ENCODE measurements around the gene PNPLA2.

Gene PNPLA2

GRCh38 chr11:798093-798713, 20.5 kb upstream of the PNPLA2 start, which contains the start of gene SLC25A22:
Gene SLC25A22 (minus strand): TSS chr11:798281. CDS start chr11:795006, 3,275 bp downstream.
- DNase-seq (ENCODE audit: low spot score): peak; percentile 84

GRCh38 chr11:799641-800316, 18.9 kb upstream of the PNPLA2 start:
- no peak for DNase-seq (ENCODE audit: low spot score)

GRCh38 chr11:800473-800872, 18.2 kb upstream of the PNPLA2 start:
- no peak for DNase-seq (ENCODE audit: low spot score)

DNA sequence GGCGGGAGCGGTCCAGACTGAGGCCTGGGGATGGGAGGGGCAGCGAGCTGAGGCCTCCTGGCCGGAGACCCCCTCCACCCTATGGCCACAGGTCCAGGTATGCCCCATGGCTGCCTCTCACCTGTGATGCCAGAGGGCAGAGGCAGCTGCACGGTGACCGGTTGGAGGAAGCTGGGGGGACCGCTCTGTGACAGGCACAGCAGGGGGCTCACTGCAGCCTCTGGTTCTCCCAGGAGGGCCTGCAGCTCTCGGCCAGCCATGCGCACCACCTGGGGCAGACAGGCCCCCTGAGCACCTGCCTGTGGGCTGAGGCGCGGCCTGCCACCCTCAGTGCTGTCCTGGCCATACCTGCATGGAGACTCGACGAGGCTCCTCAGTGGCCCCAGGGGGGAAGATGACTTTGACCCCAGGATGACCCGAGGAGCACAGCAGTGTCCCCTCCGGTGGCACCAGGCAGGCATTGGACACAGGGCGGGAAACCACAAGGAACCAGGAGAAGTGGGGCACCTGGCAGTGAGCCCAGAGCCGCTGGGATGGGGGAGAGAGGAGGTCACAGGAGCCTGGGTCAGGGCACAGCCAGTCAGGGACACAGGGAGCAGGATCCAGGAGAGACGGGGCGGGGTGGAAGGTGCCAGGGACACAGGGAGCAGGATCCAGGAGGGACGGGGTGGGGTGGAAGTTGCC, 17.5 kb upstream of the PNPLA2 start:
- DNase-seq (ENCODE audit: low spot score): no peak

GRCh38 chr11:802018-802617, 16.6 kb upstream of the PNPLA2 start:
- no peak for DNase-seq (ENCODE audit: low spot score)

- no peak for DNase-seq (ENCODE audit: low spot score)
Measured at GRCh38 chr11:802693-803466, 15.8 kb upstream of the PNPLA2 start.

DNA sequence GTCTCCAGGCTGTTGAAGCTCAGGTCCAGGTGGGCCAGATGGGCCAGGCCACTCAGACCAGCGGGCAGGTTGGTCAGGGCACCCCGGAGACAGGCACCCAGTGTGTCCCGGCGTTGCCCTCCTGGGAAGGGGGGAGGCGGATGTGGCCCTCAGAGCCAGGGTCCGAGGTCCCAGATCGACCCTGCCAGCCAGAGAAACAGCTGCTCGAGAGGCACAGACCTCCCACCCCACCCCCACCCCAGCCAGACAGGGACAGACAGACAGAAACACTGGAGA, 15.3 kb upstream of the PNPLA2 start:
- no peak for DNase-seq (ENCODE audit: low spot score)

DNA sequence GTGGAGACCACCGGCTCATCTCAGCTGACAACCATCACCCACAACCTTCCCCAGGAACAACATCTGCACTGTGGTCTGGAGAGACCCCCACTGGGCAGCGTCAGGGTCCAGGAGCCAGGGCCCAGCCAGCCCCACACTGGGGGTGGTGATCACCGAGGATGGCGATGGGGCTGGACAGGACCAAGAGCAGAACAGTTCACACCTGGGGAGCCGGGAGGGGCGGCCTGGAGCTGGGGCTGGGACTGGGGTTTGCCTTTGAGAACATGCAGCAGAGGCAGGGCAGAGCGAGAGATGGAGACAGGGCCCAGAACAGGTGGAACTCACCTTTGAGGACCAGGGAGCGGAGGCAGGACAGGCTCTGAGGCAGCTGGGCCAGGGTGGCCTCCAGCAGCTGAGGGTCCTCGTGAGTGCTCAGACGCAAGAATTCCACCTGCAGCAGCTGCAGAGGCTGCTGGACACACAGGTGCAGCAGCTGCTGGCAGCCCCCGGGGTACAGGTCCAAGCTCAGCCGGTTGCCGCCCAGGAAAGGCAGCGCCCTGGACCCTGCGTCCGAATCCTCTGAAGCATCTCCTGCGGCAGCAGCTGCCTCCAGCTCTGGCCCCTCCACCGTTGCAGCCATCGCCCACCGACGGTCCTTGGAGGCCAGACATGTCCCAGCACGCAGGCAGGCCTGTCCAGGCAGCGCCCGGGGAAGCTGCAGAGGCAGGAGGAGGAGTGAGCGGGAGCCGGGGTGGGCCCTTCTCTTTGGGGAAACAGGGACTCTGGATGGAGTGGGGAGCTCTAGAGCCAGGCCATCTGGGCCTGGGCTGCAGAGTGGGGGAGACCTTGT, 14.7 kb upstream of the PNPLA2 start:
- no peak for DNase-seq (ENCODE audit: low spot score)

DNA sequence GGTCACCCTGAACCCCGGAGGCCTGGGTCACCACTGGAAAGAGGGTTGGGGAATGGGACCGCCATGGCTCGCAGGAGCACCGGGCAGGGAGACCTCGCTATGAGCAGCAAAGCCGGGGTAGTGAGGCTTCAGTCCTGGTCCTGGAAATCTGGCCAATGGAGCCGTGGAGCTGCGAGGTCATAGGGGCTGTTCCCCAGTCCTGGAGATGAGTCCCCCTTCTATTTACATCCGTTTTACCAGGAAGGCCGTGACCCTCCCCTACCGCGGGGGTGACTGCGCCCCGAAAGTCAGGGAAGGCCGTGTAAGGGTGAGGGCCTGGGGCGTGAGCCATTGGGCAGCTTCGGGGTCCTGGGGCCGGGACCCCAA, 14.1 kb upstream of the PNPLA2 start:
- DNase-seq (ENCODE audit: low spot score): no peak

DNA sequence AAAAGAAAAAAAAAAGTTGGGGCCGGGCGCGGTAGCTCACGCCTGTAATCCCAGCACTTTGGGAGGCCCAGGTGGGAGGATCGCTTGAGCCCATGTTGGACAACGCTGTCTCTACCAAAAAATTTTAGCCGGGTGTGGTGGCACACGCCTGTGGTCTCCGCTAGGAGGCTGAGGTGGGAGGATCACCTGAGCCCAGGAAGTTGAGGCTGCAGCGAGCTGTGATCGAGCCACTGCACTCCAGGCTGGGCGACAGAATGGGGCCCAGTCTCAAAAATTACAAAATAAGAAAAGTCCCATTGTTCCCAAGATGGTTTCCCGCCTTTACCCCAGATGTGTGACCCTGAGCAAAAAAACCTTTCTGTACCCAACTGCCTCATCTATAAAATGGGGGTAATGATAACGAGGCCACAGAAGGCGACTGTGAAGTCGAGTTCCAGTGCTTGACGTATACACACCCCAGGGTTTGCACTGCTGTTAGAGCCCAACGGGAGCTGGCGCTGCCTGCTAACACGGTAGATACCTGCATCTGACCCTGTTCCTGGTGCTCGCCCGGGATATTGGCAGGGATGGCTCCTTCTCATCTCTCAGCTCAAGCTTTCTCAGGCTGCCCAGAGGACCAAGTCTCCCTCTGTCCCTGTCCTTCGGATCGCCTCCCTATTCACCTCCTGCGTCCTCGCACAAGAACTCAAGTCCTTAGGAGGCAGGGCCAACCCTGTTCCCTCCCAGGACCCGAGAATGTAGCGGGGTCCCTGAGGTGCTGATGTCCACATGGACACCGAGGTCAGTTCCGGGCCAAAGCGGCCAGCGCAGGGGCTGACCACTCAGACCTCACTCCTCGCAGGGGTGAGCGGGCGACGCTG, 10.1 kb upstream of the PNPLA2 start:
- no peak for DNase-seq (ENCODE audit: low spot score)

DNA sequence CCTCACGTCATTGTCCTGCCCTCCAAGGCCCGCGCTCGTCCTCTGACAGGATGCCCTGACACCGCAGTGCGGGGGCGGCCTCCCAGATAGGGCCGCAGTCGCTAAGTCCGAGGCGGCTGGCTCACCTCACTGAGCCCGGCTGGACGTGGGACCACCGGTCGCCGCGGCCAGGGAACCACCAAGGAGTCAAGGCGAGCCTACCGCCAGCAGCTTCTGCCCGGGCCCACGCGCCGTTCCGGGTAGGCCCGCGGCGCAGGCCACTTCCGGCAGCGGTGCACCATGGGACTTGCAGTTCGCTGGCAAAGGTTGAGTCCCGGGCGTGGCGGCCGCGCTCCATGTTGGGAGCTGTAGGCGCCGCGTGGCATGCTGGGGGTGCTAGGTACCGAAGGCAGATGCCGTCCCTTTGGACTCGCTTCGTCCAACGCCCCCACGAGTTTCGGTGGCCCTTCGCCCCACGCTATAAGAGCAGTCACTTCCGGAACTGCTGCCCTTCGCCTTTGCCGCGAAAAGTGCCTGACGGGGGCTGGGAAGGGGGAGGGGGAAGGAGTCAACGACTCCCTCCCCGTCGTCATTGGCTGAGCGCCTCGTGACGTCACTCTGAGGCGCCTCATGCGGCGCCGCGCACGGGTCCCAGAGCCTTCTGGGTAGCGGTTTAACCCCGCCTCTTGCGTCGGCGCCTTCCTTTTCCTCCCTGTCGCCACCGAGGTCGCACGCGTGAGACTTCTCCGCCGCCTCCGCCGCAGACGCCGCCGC, 9.3 kb upstream of the PNPLA2 start, which contains the start of gene RPLP2:
Gene RPLP2 (plus strand): TSS at position 681 of the 753 bp plus-strand sequence. CDS start 268 bp downstream, outside the sequence.
- peak; percentile 96 for DNase-seq (ENCODE audit: low spot score)

DNA sequence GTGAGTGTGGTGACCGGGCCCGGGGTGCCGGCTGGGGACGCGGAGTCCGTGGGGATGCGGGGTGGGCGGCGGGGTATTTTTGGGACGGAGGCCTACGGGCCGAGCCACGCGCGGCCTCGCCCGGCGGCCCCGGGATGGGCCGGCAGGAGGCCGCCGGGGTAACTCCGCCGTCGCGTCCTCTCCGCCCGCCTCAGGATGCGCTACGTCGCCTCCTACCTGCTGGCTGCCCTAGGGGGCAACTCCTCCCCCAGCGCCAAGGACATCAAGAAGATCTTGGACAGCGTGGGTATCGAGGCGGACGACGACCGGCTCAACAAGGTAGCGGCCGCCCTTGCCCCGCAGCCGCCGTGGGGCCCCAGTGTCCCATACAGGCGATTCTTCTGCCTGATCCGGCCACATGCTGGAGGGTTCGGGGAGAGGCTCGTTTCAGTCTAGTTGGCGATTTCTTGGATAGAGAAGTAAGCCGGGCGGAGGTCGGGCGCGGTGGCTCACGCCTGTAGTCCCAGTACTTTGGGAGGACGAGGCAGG, 8.6 kb upstream of the PNPLA2 start:
- no peak for DNase-seq (ENCODE audit: low spot score)

DNA sequence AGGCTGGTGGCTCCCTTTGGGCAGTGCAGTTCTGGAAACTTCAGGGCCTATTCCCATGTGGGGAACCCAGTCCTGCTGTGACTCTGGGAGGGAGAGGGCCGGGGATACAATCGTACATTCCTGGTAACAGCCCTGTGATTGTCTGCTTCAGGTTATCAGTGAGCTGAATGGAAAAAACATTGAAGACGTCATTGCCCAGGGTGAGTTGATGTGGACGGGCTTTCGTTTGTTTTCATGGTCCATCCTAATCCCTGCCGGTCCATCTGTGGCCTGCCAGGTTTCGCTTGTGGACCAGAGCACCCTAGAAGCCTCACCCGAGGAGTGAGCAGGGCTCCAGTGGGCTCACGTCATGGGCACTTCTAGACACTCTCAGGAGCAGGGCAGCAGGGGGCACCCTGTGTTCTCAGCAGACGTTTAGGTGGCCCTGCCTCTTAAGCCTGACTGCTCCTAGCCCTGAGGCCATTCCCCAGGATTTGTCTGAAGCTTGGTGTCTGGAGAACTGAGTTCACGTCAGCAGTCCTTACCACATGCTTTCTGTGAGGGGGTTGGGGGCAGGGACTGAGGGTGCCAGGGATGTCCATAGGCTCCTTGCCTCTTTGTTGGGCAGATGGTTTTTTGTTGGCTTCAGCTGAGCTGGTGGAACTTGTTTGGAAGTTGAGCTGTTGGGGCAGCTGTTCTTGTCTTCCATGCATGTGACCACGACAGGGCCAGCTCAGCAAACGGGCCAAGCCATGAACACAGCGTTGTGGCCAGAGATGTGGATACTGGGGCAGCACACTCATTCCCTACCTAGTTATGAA, 7.1 kb upstream of the PNPLA2 start:
- peak; percentile 35 for DNase-seq (ENCODE audit: low spot score)

DNA sequence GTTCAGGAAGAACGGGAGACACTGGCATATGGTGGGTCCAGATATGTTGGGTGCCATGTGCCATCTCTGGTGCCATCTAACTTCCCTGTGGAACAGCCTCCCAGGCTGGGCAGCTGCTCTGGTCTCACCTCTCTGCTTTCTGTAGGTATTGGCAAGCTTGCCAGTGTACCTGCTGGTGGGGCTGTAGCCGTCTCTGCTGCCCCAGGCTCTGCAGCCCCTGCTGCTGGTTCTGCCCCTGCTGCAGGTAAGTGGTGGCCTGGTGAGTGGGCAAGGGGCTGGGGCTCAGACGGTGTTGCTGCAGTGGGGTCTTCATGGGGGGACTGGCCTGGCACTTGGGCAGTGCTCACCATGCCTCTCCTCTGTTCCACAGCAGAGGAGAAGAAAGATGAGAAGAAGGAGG, 6.3 kb upstream of the PNPLA2 start:
- no peak for DNase-seq (ENCODE audit: low spot score)

DNA sequence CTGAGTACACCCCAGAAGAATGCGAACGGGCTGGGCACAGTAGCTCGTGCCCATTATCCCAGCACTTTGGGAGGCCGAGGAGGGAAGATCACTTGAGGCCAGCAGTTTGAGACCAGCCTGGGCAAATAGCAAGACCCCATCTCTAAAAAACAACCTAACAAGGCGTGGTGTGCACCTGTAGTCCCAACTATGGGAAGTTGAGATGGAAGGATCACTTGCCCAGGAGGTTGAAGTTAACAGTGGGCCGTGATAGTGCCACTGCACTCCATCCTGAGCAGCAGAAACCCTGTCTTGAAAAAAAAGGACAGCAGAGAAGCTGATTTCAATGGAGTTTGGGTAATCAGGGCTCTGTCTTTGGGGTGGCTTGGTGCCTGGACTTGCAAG, 5.7 kb upstream of the PNPLA2 start:
- DNase-seq (ENCODE audit: low spot score): no peak

- DNase-seq (ENCODE audit: low spot score): no peak
Measured at GRCh38 chr11:813456-814096, 5.1 kb upstream of the PNPLA2 start.

DNA sequence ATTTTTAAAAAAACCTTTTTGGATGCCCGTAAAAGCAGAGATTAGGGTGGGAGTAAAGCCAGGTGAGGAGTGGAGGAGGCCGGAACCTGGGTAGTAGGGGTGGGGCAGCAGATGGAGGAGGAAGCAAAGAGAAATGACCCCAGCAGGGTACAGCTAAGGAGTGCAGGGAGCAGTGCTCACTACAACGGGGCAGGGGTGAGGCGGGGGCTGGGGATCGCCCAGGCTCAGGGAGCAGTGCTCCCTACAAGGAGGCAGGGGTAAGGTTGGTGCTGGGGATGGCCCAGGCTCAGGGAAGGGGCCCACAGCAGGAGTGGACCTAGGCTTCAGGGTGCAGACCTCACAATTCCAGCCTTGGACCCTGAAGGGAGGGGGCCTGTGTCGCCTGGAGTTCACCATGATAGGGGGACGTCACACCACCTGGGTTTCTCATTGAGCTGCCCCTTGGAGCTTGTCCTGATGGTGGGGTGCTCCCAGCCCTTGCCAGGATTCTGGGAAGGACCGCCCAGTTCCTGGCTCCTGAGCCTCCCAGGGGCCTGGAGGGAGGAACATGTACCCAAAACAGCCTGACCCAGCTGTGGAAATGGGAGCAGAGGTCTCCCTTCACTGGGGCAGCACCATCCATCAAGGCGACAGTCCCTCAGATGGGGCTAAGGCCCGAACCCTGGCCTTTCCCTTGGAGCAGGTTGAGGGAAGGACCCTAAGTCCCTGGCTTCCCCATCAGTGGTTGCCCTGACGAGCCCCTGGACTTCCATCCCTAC, 2.9 kb upstream of the PNPLA2 start:
- DNase-seq (ENCODE audit: low spot score): no peak

GRCh38 chr11:816433-816779, 2.3 kb upstream of the PNPLA2 start:
- DNase-seq (ENCODE audit: low spot score): no peak
